ENCODE data around the gene TBX19. TPM values are rescaled to one million over a fixed set of nuclear protein-coding genes. Genes with fewer than 3 reads are reported as not detected.

TBX19 gene
- 1 to 10 TPM in 2 of 4 donors, under 1 TPM in 2; 0.67 to 1.9 (median 1.0) TPM for polyA plus RNA-seq
- long read RNA-seq, donor 1: 0 reads
- long read RNA-seq, donor 2: 0 reads
- long read RNA-seq, donor 3: 0 reads
- long read RNA-seq, donor 4: 0 reads
- long read RNA-seq, donor 5: 0 reads
- long read RNA-seq, donor 6: 0 reads
- long read RNA-seq, donor 7: 0 reads
- long read RNA-seq, donor 8: 0 reads
- long read RNA-seq, donor 9: 0 reads
- long read RNA-seq, donor 10: 0 reads

DNA sequence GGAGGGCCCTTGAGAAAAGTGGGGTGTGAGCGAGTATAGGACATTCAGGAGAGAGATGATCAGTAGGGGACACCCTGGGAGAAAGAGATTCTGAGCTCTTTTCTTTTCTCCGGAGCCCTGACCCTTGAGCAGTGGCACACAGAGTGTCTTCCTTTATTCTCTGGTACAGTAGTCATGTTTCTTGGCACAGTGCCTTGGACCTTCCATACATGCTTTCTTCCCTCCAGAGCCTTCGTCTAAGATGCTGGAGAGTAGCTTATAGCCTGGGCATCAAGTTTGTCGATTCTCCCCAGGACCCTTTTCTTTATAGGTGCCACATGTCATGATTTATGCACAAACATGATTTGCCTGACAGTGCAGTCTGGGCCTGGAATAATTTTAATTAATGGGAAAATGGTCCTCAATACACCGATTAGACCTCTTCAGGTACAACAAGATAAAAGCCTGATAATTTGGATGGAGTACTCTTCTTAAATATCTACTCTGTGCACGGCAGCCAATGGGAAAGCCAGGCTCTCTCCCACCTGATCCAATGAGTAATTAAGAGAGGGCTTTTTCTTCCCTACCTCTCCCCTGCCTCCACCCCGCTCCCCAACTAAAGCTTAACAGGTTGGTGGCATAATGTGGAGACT is at the start of gene TBX19:
TSS of gene TBX19 (plus strand) at position 582 of the 632 bp plus-strand sequence. CDS start 214 bp downstream, outside the sequence.
- WGBS, 3 donors: 86 to 94% (median 89%) methylated on average over 7 of the region's 7 CpGs
- Histone ChIP-seq H3K9me3 (ENCODE audit: control insufficient read depth in 2 of 2, insufficient read depth in 1 of 2, low read depth in 1 of 2, low read length in 1 of 2) (peaks cover 0 to 4% of the 10 kb centered on the region in 2 donors), H3K4me1 (ENCODE audit: control insufficient read depth in 3 of 3, insufficient read depth in 2 of 3, low read depth in 1 of 3, low read length in 2 of 3) (no peaks in the 10 kb centered on the region), H3K27ac (ENCODE audit: low read depth in 1 of 3, low read length in 2 of 3) (no peak within 1 kb of the TSS), H3K27me3 (ENCODE audit: control insufficient read depth in 3 of 3, insufficient read depth in 3 of 3, low read length in 3 of 3) (no peaks in the 10 kb centered on the region), H3K4me3 (ENCODE audit: low read depth in 1 of 3, low read length in 3 of 3) (no peak within 1 kb of the TSS), H3K36me3 (ENCODE audit: control insufficient read depth in 3 of 3, insufficient read depth in 2 of 3, low read depth in 1 of 3, low read length in 3 of 3) (peaks cover 0 to 3% (median 0%) of the 10 kb centered on the region in 3 donors)
- DNase-seq (no peak), FAIRE-seq (no peak)

DNA sequence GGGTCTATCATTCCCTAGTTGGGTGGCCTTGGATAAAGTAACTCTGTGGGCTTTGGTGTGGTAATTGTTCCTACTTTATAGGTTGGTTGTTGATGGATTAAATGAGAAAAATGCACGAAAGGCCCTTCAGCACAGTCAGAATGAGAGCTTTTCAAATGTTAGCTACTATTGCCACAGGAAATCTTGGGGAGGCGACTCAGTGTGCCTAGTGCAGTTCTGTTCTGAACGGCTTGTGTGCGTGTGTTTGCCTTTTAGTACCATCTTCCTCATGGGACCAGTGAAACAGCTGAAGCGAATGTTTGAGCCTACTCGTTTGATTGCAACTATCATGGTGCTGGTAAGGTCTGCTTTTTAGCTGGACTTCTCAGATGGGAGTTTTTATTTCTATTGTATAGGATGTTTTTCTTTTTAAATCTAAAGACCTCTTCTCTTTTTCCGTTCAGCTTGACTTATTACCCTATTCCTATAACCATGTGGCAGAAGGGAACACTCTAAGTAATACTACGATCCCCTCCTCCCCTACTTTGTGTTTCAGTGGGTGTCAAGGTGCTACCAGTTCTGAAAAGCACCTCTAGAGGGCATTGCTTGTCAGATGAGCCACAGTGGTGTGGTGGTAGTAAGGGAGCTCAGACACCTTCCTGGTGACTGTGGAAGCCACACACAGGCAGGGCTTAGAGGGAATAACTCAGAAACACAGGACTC is 45.7 kb upstream of the TBX19 start:
- DNase-seq (peak; percentile 41 to 64), FAIRE-seq (no peak)
- Histone ChIP-seq H3K9me3 (ENCODE audit: control insufficient read depth in 2 of 2, insufficient read depth in 1 of 2, low read depth in 1 of 2, low read length in 1 of 2) (no peaks in the 10 kb centered on the region), H3K27me3 (ENCODE audit: control insufficient read depth in 3 of 3, insufficient read depth in 3 of 3, low read length in 3 of 3) (no peaks in the 10 kb centered on the region), H3K27ac (ENCODE audit: low read depth in 1 of 3, low read length in 2 of 3) (peak overlapping the region in 1 of 3 donors; percentile 23), H3K4me3 (ENCODE audit: low read depth in 1 of 3, low read length in 3 of 3) (no peak overlapping the region), H3K4me1 (ENCODE audit: control insufficient read depth in 3 of 3, insufficient read depth in 2 of 3, low read depth in 1 of 3, low read length in 2 of 3) (peaks cover 4 to 13% (median 5%) of the 10 kb centered on the region in 3 donors), H3K36me3 (ENCODE audit: control insufficient read depth in 3 of 3, insufficient read depth in 2 of 3, low read depth in 1 of 3, low read length in 3 of 3) (peaks cover 2 to 34% (median 20%) of the 10 kb centered on the region in 3 donors)
- 87 to 91% (median 87%) methylated on average over 8 of the region's 8 CpGs for WGBS, 3 donors

DNA sequence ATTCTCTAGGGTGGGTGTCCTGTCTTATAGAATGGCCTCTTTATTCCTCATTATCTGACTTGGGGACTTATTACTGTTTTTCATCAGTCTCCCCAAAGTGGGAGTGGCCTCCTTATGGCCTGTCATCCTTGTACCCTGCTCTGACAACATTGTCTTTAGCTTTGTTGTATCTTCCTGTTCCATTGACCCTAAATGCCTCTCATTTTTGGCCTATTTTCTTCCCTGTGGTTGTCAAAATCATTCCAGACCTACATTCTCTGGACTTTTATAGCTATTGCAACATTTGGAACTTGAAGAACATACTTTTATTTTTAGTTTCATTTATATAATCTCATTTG is 45.2 kb upstream of the TBX19 start:
- H3K4me3 ChIP-seq (ENCODE audit: low read depth in 1 of 3, low read length in 3 of 3): no peak overlapping the region
- H3K9me3 ChIP-seq (ENCODE audit: control insufficient read depth in 2 of 2, insufficient read depth in 1 of 2, low read depth in 1 of 2, low read length in 1 of 2): no peaks in the 10 kb centered on the region
- peaks cover 4 to 8% (median 5%) of the 10 kb centered on the region in 3 donors for H3K4me1 ChIP-seq (ENCODE audit: control insufficient read depth in 3 of 3, insufficient read depth in 2 of 3, low read depth in 1 of 3, low read length in 2 of 3)
- no peaks in the 10 kb centered on the region for H3K27me3 ChIP-seq (ENCODE audit: control insufficient read depth in 3 of 3, insufficient read depth in 3 of 3, low read length in 3 of 3)
- peaks cover 2 to 35% (median 20%) of the 10 kb centered on the region in 3 donors for H3K36me3 ChIP-seq (ENCODE audit: control insufficient read depth in 3 of 3, insufficient read depth in 2 of 3, low read depth in 1 of 3, low read length in 3 of 3)
- peak overlapping the region in 1 of 3 donors; percentile 23 for H3K27ac ChIP-seq (ENCODE audit: low read depth in 1 of 3, low read length in 2 of 3)
- FAIRE-seq (no peak), DNase-seq (peak in 1 of 2 donors; percentile 12)

DNA sequence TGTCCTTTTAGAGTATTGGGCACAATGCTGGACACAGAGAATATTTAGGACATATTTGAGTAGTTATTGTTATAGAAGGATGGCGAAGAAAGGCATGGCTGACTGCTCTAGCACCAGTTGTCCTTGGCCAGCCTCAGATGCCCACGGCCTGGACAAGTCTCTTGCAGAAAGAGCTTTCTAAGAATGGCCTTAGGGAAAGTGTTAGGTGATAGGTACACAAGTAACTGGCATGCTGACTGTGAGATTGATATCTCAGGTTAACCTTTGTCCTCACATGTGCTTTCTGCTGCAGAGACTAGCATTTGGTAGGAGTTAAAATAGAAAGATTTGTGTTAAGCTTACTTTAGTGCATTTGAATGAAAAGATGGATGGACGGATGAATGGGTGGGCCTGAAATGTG is 44.7 kb upstream of the TBX19 start:
- peaks cover 4 to 8% (median 5%) of the 10 kb centered on the region in 3 donors for H3K4me1 ChIP-seq (ENCODE audit: control insufficient read depth in 3 of 3, insufficient read depth in 2 of 3, low read depth in 1 of 3, low read length in 2 of 3)
- H3K27ac ChIP-seq (ENCODE audit: low read depth in 1 of 3, low read length in 2 of 3): no peak overlapping the region
- whole genome bisulfite sequencing, 3 donors: 61 to 80% (median 72%) methylated on average over 3 of the region's 3 CpGs
- no peak overlapping the region for H3K4me3 ChIP-seq (ENCODE audit: low read depth in 1 of 3, low read length in 3 of 3)
- peaks cover 2 to 37% (median 20%) of the 10 kb centered on the region in 3 donors for H3K36me3 ChIP-seq (ENCODE audit: control insufficient read depth in 3 of 3, insufficient read depth in 2 of 3, low read depth in 1 of 3, low read length in 3 of 3)
- FAIRE-seq (no peak), DNase-seq (peak; percentile 44 to 56)
- H3K9me3 ChIP-seq (ENCODE audit: control insufficient read depth in 2 of 2, insufficient read depth in 1 of 2, low read depth in 1 of 2, low read length in 1 of 2): no peaks in the 10 kb centered on the region
- H3K27me3 ChIP-seq (ENCODE audit: control insufficient read depth in 3 of 3, insufficient read depth in 3 of 3, low read length in 3 of 3): no peaks in the 10 kb centered on the region

DNA sequence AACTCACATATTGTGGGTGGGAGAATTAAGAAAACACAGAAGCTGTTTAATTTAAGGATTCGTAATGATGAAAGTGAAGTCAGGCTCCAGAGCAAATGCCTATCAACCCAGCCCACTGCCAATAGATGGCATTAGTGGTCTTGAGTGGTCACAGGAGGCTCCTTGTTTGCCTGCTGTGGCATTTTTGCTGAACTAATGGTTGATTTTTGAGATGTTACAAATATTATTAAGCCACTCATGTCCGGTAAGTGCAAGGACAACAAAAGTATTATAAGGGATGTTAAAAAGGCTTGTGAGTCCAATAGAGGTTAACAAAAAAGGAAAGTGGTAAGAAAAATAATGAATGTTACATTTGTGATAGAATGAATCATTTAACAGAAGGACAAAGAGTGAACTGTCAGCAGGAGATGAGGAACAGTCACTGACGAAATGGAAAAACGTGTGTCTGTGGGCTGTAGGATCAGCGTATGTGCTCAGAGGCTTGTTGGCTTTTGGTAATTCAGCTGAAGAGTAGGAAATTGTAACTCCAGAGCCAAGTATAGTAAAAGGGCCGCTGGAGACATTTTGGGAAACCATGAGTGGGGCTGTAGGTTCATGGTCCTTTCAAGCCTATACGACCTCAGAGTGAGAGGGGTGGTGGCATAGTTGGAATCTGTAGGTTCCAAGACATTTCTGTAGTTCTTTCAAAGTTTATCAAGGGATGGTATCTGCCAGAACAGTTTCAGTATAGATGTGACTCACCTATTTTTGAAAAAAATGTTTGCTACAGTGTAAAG is 43.7 kb upstream of the TBX19 start:
- Histone ChIP-seq H3K9me3 (ENCODE audit: control insufficient read depth in 2 of 2, insufficient read depth in 1 of 2, low read depth in 1 of 2, low read length in 1 of 2) (no peaks in the 10 kb centered on the region), H3K27ac (ENCODE audit: low read depth in 1 of 3, low read length in 2 of 3) (no peak overlapping the region), H3K36me3 (ENCODE audit: control insufficient read depth in 3 of 3, insufficient read depth in 2 of 3, low read depth in 1 of 3, low read length in 3 of 3) (peaks cover 2 to 37% (median 13%) of the 10 kb centered on the region in 3 donors), H3K4me3 (ENCODE audit: low read depth in 1 of 3, low read length in 3 of 3) (no peak overlapping the region), H3K4me1 (ENCODE audit: control insufficient read depth in 3 of 3, insufficient read depth in 2 of 3, low read depth in 1 of 3, low read length in 2 of 3) (peaks cover 4 to 8% (median 5%) of the 10 kb centered on the region in 3 donors), H3K27me3 (ENCODE audit: control insufficient read depth in 3 of 3, insufficient read depth in 3 of 3, low read length in 3 of 3) (no peaks in the 10 kb centered on the region)
- DNase-seq (no peak), FAIRE-seq (no peak)
- 81 to 90% (median 90%) methylated on average over 7 of the region's 7 CpGs for WGBS, 3 donors

DNA sequence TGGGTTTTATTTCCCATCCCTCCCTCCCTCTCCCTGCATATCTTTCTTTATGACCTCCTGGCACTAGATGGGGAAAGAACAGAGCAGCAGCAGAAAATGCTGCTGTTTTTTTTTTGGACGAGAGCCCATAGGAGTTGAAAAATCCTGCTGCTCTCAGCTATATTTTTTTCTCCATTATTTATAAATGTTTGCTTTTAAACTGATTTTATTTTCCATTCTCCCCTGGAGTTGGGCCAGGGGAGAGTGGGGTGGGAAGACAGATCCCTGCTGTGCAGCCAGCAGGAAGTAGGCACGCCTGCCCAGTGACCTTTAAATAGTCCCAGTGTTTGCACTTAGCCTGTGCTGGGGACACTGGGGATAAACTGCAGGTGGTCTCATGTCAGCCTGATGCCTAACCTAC is 37.5 kb upstream of the TBX19 start:
- H3K27ac ChIP-seq (ENCODE audit: low read depth in 1 of 3, low read length in 2 of 3): peak overlapping the region in 1 of 3 donors; percentile 11
- no peak for FAIRE-seq
- 32 to 76% (median 56%) methylated on average over 2 of the region's 2 CpGs for WGBS, 3 donors

DNA sequence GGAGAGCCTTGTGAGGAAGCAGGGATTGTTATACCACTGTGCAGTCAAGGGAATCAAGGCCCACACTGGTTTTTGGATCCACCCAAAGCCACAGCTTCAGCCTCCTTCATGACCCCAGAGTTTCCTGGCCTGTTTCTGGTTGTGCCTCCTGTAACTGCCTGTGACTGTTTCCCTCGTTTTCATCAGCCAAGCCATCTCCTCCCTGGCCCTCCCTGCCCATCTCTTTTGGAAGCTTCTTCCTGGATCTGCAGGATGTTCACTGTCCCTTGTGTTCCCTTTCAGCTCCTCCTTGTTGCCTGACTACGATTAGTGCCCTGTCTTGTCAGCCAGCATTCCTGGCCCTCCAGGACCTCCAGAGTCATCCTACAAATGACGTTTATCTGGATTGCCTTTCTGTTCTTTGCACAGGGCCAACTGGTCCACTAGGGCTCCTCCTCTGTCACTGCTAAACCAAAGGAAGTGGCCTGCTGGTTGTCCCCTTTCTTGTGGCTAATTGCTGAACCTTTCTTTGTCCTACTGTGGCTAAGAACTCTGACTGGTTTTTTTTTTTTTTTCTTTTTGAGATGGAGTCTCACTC is 37.0 kb upstream of the TBX19 start:
- Histone ChIP-seq H3K27ac (ENCODE audit: low read depth in 1 of 3, low read length in 2 of 3) (peak overlapping the region in 1 of 3 donors; percentile 11), H3K27me3 (ENCODE audit: control insufficient read depth in 3 of 3, insufficient read depth in 3 of 3, low read length in 3 of 3) (no peaks in the 10 kb centered on the region), H3K36me3 (ENCODE audit: control insufficient read depth in 3 of 3, insufficient read depth in 2 of 3, low read depth in 1 of 3, low read length in 3 of 3) (peaks cover 4 to 35% (median 9%) of the 10 kb centered on the region in 3 donors), H3K4me1 (ENCODE audit: control insufficient read depth in 3 of 3, insufficient read depth in 2 of 3, low read depth in 1 of 3, low read length in 2 of 3) (no peaks in the 10 kb centered on the region), H3K4me3 (ENCODE audit: low read depth in 1 of 3, low read length in 3 of 3) (no peak overlapping the region), H3K9me3 (ENCODE audit: control insufficient read depth in 2 of 2, insufficient read depth in 1 of 2, low read depth in 1 of 2, low read length in 1 of 2) (no peaks in the 10 kb centered on the region)
- no peak for DNase-seq
- FAIRE-seq: no peak
- WGBS, 3 donors: 35 to 62% (median 59%) methylated on average over 3 of the region's 3 CpGs

More for the DNA sequence above, 37.5 kb upstream of the TBX19 start:
- Histone ChIP-seq H3K27me3 (ENCODE audit: control insufficient read depth in 3 of 3, insufficient read depth in 3 of 3, low read length in 3 of 3) (no peaks in the 10 kb centered on the region), H3K4me1 (ENCODE audit: control insufficient read depth in 3 of 3, insufficient read depth in 2 of 3, low read depth in 1 of 3, low read length in 2 of 3) (no peaks in the 10 kb centered on the region), H3K9me3 (ENCODE audit: control insufficient read depth in 2 of 2, insufficient read depth in 1 of 2, low read depth in 1 of 2, low read length in 1 of 2) (no peaks in the 10 kb centered on the region), H3K36me3 (ENCODE audit: control insufficient read depth in 3 of 3, insufficient read depth in 2 of 3, low read depth in 1 of 3, low read length in 3 of 3) (peaks cover 4 to 40% (median 9%) of the 10 kb centered on the region in 3 donors), H3K4me3 (ENCODE audit: low read depth in 1 of 3, low read length in 3 of 3) (no peak overlapping the region)
- DNase-seq: no peak

DNA sequence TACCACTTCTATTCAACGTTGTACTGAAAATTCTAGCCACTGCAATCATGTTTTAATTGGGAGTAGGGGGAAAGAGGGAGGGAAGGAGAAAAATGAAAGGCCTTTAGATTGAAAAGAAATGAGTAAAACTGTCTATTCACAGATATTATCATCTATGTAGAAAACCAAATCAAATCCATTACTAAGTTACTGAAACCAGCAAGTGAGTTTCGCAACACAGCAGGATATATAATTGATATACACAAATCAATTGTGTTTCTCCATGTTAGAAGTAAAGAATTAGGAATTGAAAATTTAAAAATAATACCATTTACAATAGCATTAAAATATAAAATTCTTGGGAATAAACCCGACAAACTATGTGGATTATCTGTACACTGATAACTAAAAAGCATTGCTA is 35.6 kb upstream of the TBX19 start:
- Histone ChIP-seq H3K9me3 (ENCODE audit: control insufficient read depth in 2 of 2, insufficient read depth in 1 of 2, low read depth in 1 of 2, low read length in 1 of 2) (no peaks in the 10 kb centered on the region), H3K36me3 (ENCODE audit: control insufficient read depth in 3 of 3, insufficient read depth in 2 of 3, low read depth in 1 of 3, low read length in 3 of 3) (peaks cover 2 to 37% (median 9%) of the 10 kb centered on the region in 3 donors), H3K4me1 (ENCODE audit: control insufficient read depth in 3 of 3, insufficient read depth in 2 of 3, low read depth in 1 of 3, low read length in 2 of 3) (no peaks in the 10 kb centered on the region), H3K27ac (ENCODE audit: low read depth in 1 of 3, low read length in 2 of 3) (no peak overlapping the region), H3K27me3 (ENCODE audit: control insufficient read depth in 3 of 3, insufficient read depth in 3 of 3, low read length in 3 of 3) (no peaks in the 10 kb centered on the region), H3K4me3 (ENCODE audit: low read depth in 1 of 3, low read length in 3 of 3) (no peak overlapping the region)
- DNase-seq: no peak
- 94 to 95% (median 94%) methylated on average over 3 of the region's 3 CpGs for WGBS, 3 donors
- no peak for FAIRE-seq

Measured in small intestine (tissue), 16 donors.